Testis (tissue), 2 donors: ENCODE results near the gene ERH.

Source experiments
- CTCF ChIP-seq, 3 experiments: fragments of 450-650 bp in 2 of 3; fragments of 200-600 bp in 1 of 3; sonication (generic) in 1 of 3; IDR thresholded peaks; one replicate each; pipeline ENCODE4 v1.5.1; 2016 to 2019; ENCODE audit warnings: antibody characterized with exemption in 3 of 3, mild to moderate bottlenecking in 2 of 3, moderate library complexity in 1 of 3
- POLR2A ChIP-seq: fragments of 450-650 bp; IDR thresholded peaks from one replicate; pipeline ENCODE4 v1.6.1; 2017; ENCODE audit warnings: antibody characterized with exemption, mild to moderate bottlenecking, moderate library complexity

- TF ChIP-seq CTCF (IDR thresholded peaks at IDR 0.05) (no peak), POLR2A (no peak)
These were observed 41.6 kb upstream of the ERH start for GRCh38 chr14:69439521-69440270.
